Left lung (tissue), 10 donors: ENCODE data around the gene IGFBP4. TPM values are rescaled to one million over a fixed set of nuclear protein-coding genes. Genes with fewer than 3 reads are reported as not detected.

Experiments used
- ATAC-seq: fragments of 200-7000 bp; cut with Tn5 transposase; one replicate; pipeline ENCODE4 v1.9.1; 2020; ENCODE audit warnings: moderate library complexity
- DNase-seq, 4 donors: peaks; one replicate each; pipeline ENCODE4 v3.0.0-alpha.2; 2013 to 2020
- H3K27ac ChIP-seq, 2 donors: fragments of 200-600 bp; sonication (generic) in 1 of 2; one replicate each; pipeline versions ENCODE4 v1.5.0 to v1.8.0; 2020 to 2021
- H3K27me3 ChIP-seq, 2 donors: fragments of 200-600 bp; sonication (generic) in 1 of 2; one replicate each; pipeline versions ENCODE4 v1.5.0 to v1.8.0; 2020 to 2021
- H3K36me3 ChIP-seq, 2 donors: fragments of 200-600 bp; sonication (generic) in 1 of 2; one replicate each; pipeline versions ENCODE4 v1.5.0 to v1.8.0; 2020 to 2021
- H3K4me1 ChIP-seq, 2 donors: fragments of 200-600 bp; one replicate each; pipeline ENCODE4 v1.8.0; 2021
- H3K4me3 ChIP-seq, 2 donors: fragments of 200-600 bp; sonication (generic) in 1 of 2; one replicate each; pipeline versions ENCODE4 v1.5.0 to v1.8.0; 2020 to 2021; ENCODE audit warnings: mild to moderate bottlenecking in 1 of 2
- H3K9me3 ChIP-seq, 2 donors: fragments of 200-600 bp; sonication (generic) in 1 of 2; one replicate each; pipeline versions ENCODE4 v1.5.0 to v1.8.0; 2020 to 2021
- CTCF ChIP-seq, 2 donors: fragments of 200-600 bp; sonication (generic) in 1 of 2; IDR thresholded peaks; one replicate each; pipeline versions ENCODE4 v1.5.0 to v1.8.0; 2021; ENCODE audit warnings: antibody characterized with exemption in 2 of 2
- intact Hi-C, 2 donors: fragments of 100-400 bp; cut with DNase I; formaldehyde crosslinking; loops; one replicate each; pipeline versions ENCODE4 v1.11.2 to v1.14.2; 2022
- polyA plus RNA-seq, 6 donors: library from polyadenylated mRNA; unstranded; fragments of 120-200 nt; gene quantifications; one replicate each; pipeline ENCODE4 v1.2.1, GENCODE V29; 2013; ENCODE audit not compliant: insufficient read length in 6 of 6
- total RNA-seq, 2 donors: library from RNA; stranded (reverse); fragmentation: NEBNext Ultra II Directional; extraction: Animal tissue kit (Norgen Biotek cat#: 25700); gene quantifications; one replicate each; pipeline ENCODE4 v1.2.1, GENCODE V29; 2021
- donor health status: DM: no; HTN: yes; CAD: no.
- donor health status: DM: no; HTN: no; CAD: no.

The IGFBP4 gene
- total and polyA plus RNA-seq, 8 donors: 207 to 407 (median 240) TPM

DNA sequence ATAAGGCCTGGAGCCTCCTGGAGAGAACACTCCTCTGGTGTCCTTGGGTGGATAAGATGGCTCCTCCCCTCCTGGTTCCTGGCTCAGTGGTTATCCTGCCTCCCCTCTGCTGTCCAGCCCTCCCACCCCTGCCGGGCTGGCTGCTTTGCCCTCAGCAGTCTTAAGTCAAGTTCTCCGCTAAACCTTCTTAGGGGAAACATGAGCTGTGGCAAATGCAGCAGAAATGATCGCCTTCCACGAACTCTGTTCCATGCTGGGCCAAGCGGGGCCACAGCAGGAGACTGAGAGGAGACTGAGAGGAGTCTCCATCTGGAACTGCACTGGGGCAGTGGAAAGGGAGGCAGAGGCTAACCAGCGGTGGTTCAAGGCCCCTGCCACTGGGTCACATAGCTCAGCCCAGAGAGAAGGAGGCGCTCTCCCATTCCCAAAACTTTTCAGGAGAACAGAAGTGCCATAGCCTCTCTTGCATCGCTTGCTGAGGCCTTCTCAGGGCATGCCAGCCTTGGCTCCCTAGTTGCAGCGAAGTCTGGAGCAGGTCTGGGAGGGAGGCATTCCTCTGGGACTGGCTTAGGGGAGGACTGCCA, 31.3 kb downstream of the IGFBP4 start:
- H3K27ac ChIP-seq: no peak overlapping the region
- H3K9me3 ChIP-seq: no peaks in the 10 kb centered on the region
- ATAC-seq (no peak), DNase-seq (no peak)
- intact Hi-C loops: no loop called here
- H3K36me3 ChIP-seq: no peaks in the 10 kb centered on the region
- no peaks in the 10 kb centered on the region for H3K27me3 ChIP-seq
- H3K4me1 ChIP-seq: peaks cover 3 to 6% of the 10 kb centered on the region in 2 donors
- no peak overlapping the region for H3K4me3 ChIP-seq
- TF ChIP-seq CTCF (IDR thresholded peaks at IDR 0.05): no peak

- DNase-seq (no peak), ATAC-seq (no peak)
- no peak for TF ChIP-seq CTCF (IDR thresholded peaks at IDR 0.05)
- Histone ChIP-seq H3K27ac (no peak overlapping the region), H3K27me3 (no peaks in the 10 kb centered on the region), H3K4me3 (no peak overlapping the region), H3K9me3 (no peaks in the 10 kb centered on the region), H3K4me1 (peaks cover 3 to 14% of the 10 kb centered on the region in 2 donors), H3K36me3 (no peaks in the 10 kb centered on the region)
- intact Hi-C loops: no loop called here
Observed at GRCh38 chr17:40475234-40475908, 32.1 kb downstream of the IGFBP4 start.

DNA sequence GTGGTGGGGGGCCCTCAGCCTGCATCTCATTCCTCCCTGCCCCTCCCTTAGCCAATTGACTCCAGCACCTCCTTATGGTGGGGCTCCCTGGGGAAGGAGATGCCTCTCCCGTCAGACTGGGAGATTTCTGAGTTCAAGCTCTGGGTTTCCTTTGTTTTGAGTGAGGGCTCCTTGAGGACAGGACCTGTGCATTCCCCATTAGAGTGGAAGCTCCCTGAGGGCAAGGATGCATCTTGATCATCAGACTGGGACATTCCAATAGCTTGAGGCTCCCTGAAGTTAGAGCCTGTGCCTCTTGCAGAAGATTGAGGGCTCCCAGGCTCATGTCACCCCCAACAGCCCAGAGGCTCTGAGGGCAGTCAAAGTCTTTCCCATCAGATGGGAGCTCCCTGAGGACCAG, 34.5 kb downstream of the IGFBP4 start:
- no peaks in the 10 kb centered on the region for H3K36me3 ChIP-seq
- H3K27ac ChIP-seq: no peak overlapping the region
- peaks cover 7 to 23% of the 10 kb centered on the region in 2 donors for H3K4me1 ChIP-seq
- no peaks in the 10 kb centered on the region for H3K9me3 ChIP-seq
- H3K4me3 ChIP-seq: no peak overlapping the region
- ATAC-seq (no peak), DNase-seq (no peak)
- intact Hi-C loops: no loop called here
- no peaks in the 10 kb centered on the region for H3K27me3 ChIP-seq
- no peak for TF ChIP-seq CTCF (IDR thresholded peaks at IDR 0.05)

GRCh38 chr17:40478486-40478885, 35.2 kb downstream of the IGFBP4 start:
- no peak overlapping the region for H3K27ac ChIP-seq

More at GRCh38 chr17:40478486-40478885, 35.2 kb downstream of the IGFBP4 start:
- Histone ChIP-seq H3K4me3 (no peak overlapping the region), H3K4me1 (peaks cover 7 to 23% of the 10 kb centered on the region in 2 donors), H3K27me3 (no peaks in the 10 kb centered on the region), H3K9me3 (no peaks in the 10 kb centered on the region), H3K36me3 (no peaks in the 10 kb centered on the region)
- DNase-seq (no peak), ATAC-seq (no peak)
- intact Hi-C loops: no loop called here
- TF ChIP-seq CTCF (IDR thresholded peaks at IDR 0.05): no peak
